ENCODE data around the gene MBD3L1.

MBD3L1 gene

GRCh38 chr19:8832132-8833021 is at the start of gene MBD3L1, which contains the start of gene ZNF558:
Gene MBD3L1 (plus strand): TSS chr19:8832377. CDS start chr19:8842679, 10,302 bp downstream.
Gene ZNF558 (minus strand): TSS chr19:8832304. CDS start chr19:8822659, 9,645 bp downstream.
- Histone ChIP-seq H3K4me3 (ENCODE audit: low read depth, low read length) (peak within 1 kb of the TSS; percentile 70), H3K27ac (peak within 1 kb of the TSS; percentile 86), H3K27me3 (replicated peaks) (no peaks in the 10 kb centered on the region), H3K36me3 (replicated peaks) (no peaks in the 10 kb centered on the region)
- in situ Hi-C loops (cut with HindIII; ENCODE audit: low pct_ligation_motif_present, low sequenced_read_pairs): no loop called here
- peak; percentile 98 for DNase-seq
- TF ChIP-seq CTCF (IDR thresholded peaks at IDR 0.05; ENCODE audit: low read depth, low read length, missing control alignments): no peak

GRCh38 chr19:8794823-8795222 is 37.4 kb upstream of the MBD3L1 start:
- TF ChIP-seq CTCF (IDR thresholded peaks at IDR 0.05; ENCODE audit: low read depth, low read length, missing control alignments): no peak
- in situ Hi-C loops (cut with HindIII; ENCODE audit: low pct_ligation_motif_present, low sequenced_read_pairs): no loop called here
- no peak for DNase-seq
- Histone ChIP-seq H3K27ac (no peak overlapping the region), H3K4me3 (ENCODE audit: low read depth, low read length) (no peak overlapping the region), H3K36me3 (replicated peaks) (no peaks in the 10 kb centered on the region), H3K27me3 (replicated peaks) (no peaks in the 10 kb centered on the region)

- H3K27ac ChIP-seq: no peak overlapping the region
- no peak for DNase-seq
- H3K36me3 ChIP-seq (replicated peaks): peaks cover 14% of the 10 kb centered on the region
- no peaks in the 10 kb centered on the region for H3K27me3 ChIP-seq (replicated peaks)
- in situ Hi-C loops (cut with HindIII; ENCODE audit: low pct_ligation_motif_present, low sequenced_read_pairs): no loop called here
- TF ChIP-seq CTCF (IDR thresholded peaks at IDR 0.05; ENCODE audit: low read depth, low read length, missing control alignments): no peak
- H3K4me3 ChIP-seq (ENCODE audit: low read depth, low read length): no peak overlapping the region
Observed at GRCh38 chr19:8806661-8807060, 25.5 kb upstream of the MBD3L1 start.

- no peak for TF ChIP-seq CTCF (IDR thresholded peaks at IDR 0.05; ENCODE audit: low read depth, low read length, missing control alignments)
- Histone ChIP-seq H3K27ac (no peak overlapping the region), H3K27me3 (replicated peaks) (no peaks in the 10 kb centered on the region), H3K36me3 (replicated peaks) (peaks cover 26% of the 10 kb centered on the region), H3K4me3 (ENCODE audit: low read depth, low read length) (no peak overlapping the region)
- DNase-seq: no peak
- in situ Hi-C loops (cut with HindIII; ENCODE audit: low pct_ligation_motif_present, low sequenced_read_pairs): no loop called here
Observed at GRCh38 chr19:8811315-8812172, 20.6 kb upstream of the MBD3L1 start.

- Histone ChIP-seq H3K4me3 (ENCODE audit: low read depth, low read length) (no peak overlapping the region), H3K36me3 (replicated peaks) (peaks cover 20% of the 10 kb centered on the region), H3K27ac (no peak overlapping the region), H3K27me3 (replicated peaks) (no peaks in the 10 kb centered on the region)
- TF ChIP-seq CTCF (IDR thresholded peaks at IDR 0.05; ENCODE audit: low read depth, low read length, missing control alignments): no peak
- in situ Hi-C loops (cut with HindIII; ENCODE audit: low pct_ligation_motif_present, low sequenced_read_pairs): no loop called here
- DNase-seq: no peak
Observed at GRCh38 chr19:8814176-8814575, 18.0 kb upstream of the MBD3L1 start.

Measured in brain microvascular endothelial cell (primary cell).